ENCODE results near the gene PITPNM1.

Gene PITPNM1

GRCh38 chr11:67472882-67473281 is 32.3 kb downstream of the PITPNM1 start:
- ChIA-PET POLR2A (no interaction called here), CTCF (interaction anchor here (1.0 to 1.3 kb wide), 2 partner anchors 10 to 71 kb away, joined by 3 read pairs; partner anchors contain the start of genes AIP and PPP1CA)
- no peak for TF ChIP-seq CTCF (IDR thresholded peaks at IDR 0.05; ENCODE audit: control extremely low read depth, extremely low read depth, low read depth, missing control alignments)
- no peak for DNase-seq (ENCODE audit: extremely low spot score)

GRCh38 chr11:67470337-67471002 is 34.7 kb downstream of the PITPNM1 start:
- POLR2A ChIA-PET, result interaction anchor here (0.5 kb wide), 1 partner anchor 17 kb away, joined by 3 read pairs; no protein-coding TSS in a partner anchor

GRCh38 chr11:67469508-67469811 is 35.7 kb downstream of the PITPNM1 start:
- no peak for TF ChIP-seq CTCF (IDR thresholded peaks at IDR 0.05; ENCODE audit: control extremely low read depth, extremely low read depth, low read depth, missing control alignments)
- POLR2A ChIA-PET, result interaction anchor here (1.6 kb wide), 1 partner anchor 18 kb away, joined by 3 read pairs; no protein-coding TSS in a partner anchor
- no peak for DNase-seq (ENCODE audit: extremely low spot score)
- CTCF ChIA-PET, result interaction anchor here (0.6 to 3.6 kb wide), 7 partner anchors 9 to 68 kb away, joined by 3 to 22 read pairs (median 4); partner anchors contain the start of genes AIP and PPP1CA

More at GRCh38 chr11:67470337-67471002, 34.7 kb downstream of the PITPNM1 start:
- no peak for TF ChIP-seq CTCF (IDR thresholded peaks at IDR 0.05; ENCODE audit: control extremely low read depth, extremely low read depth, low read depth, missing control alignments)
- CTCF ChIA-PET, result interaction anchor here (0.6 to 3.6 kb wide), 6 partner anchors 9 to 119 kb away, joined by 3 to 22 read pairs (median 4); partner anchors contain the start of genes AIP, PITPNM1 and PPP1CA
- no peak for DNase-seq (ENCODE audit: extremely low spot score)

- DNase-seq (ENCODE audit: extremely low spot score), result peak; percentile 96
- POLR2A ChIA-PET, result interaction anchor here (0.5 to 1.6 kb wide), 5 partner anchors 10 to 26 kb away, joined by 3 to 5 read pairs (median 3); partner anchors contain the start of genes AIP and CORO1B
- TF ChIP-seq CTCF (IDR thresholded peaks at IDR 0.05; ENCODE audit: control extremely low read depth, extremely low read depth, low read depth, missing control alignments), result peak; percentile 76
- CTCF ChIA-PET, result interaction anchor here (0.6 to 3.6 kb wide), 21 partner anchors 9 to 118 kb away, joined by 3 to 22 read pairs (median 3); partner anchors contain the start of genes AIP, PITPNM1, PPP1CA and RAD9A
These were observed 36.2 kb downstream of the PITPNM1 start, which contains the start of gene TMEM134 for GRCh38 chr11:67468759-67469507. Gene TMEM134, minus strand, starts transcription at chr11:67469251. Its CDS starts 59 bp downstream, at chr11:67469192.

GRCh38 chr11:67468456-67468758 is 36.8 kb downstream of the PITPNM1 start:
- no peak for TF ChIP-seq CTCF (IDR thresholded peaks at IDR 0.05; ENCODE audit: control extremely low read depth, extremely low read depth, low read depth, missing control alignments)
- DNase-seq (ENCODE audit: extremely low spot score), result no peak
- CTCF ChIA-PET, result interaction anchor here (0.6 to 3.6 kb wide), 18 partner anchors 8 to 117 kb away, joined by 3 to 22 read pairs (median 4); partner anchors contain the start of genes AIP, PITPNM1, PPP1CA and RAD9A
- POLR2A ChIA-PET, result interaction anchor here (0.5 to 1.6 kb wide), 7 partner anchors 10 to 349 kb away, joined by 3 to 5 read pairs (median 3); partner anchors contain the start of genes AIP and CORO1B

GRCh38 chr11:67468056-67468455 is 37.1 kb downstream of the PITPNM1 start:
- ChIA-PET CTCF (interaction anchor here (0.8 to 3.6 kb wide), 16 partner anchors 10 to 117 kb away, joined by 3 to 22 read pairs (median 4); partner anchors contain the start of genes AIP, PITPNM1, PPP1CA and RAD9A), POLR2A (interaction anchor here (0.6 to 1.6 kb wide), 6 partner anchors 9 to 350 kb away, joined by 3 to 5 read pairs (median 3); partner anchors contain the start of gene AIP)
- no peak for TF ChIP-seq CTCF (IDR thresholded peaks at IDR 0.05; ENCODE audit: control extremely low read depth, extremely low read depth, low read depth, missing control alignments)
- no peak for DNase-seq (ENCODE audit: extremely low spot score)

Data from GM10248 (cell line).